Measurements from ENCODE around the gene ARMC6. TPM values are rescaled to one million over a fixed set of nuclear protein-coding genes. Genes with fewer than 3 reads are reported as not detected.
A peak's percentile ranks its signal among the peaks of the same experiment; 100 is the strongest.
"Not testable (repeated sequence)": the region's sequence is repeated elsewhere in the genome, so short reads cannot be mapped to it uniquely, and the experiment has no call there.

Gene ARMC6
- total and polyA plus RNA-seq, 2 donors (not counting 3 experiments of a cell fraction or from before 2014, with no cell fraction given) = 33.9 to 44.7 TPM

- Histone ChIP-seq H3K4me2 (ENCODE audit: insufficient read depth, low read length) (peak overlapping the region; percentile 81), H4K20me1 (replicated peaks; ENCODE audit: control insufficient read depth, extremely low read depth, insufficient read depth, low read length) (no peaks in the 10 kb centered on the region), H3K36me3 (ENCODE audit: control insufficient read depth in 2 of 2, extremely low read depth in 1 of 2, insufficient read depth in 2 of 2, low read length in 2 of 2) (no peaks in the 10 kb centered on the region), H3K4me1 (ENCODE audit: control insufficient read depth, extremely low read depth, insufficient read depth, low read length) (no peaks in the 10 kb centered on the region), H3K9ac (replicated peaks; ENCODE audit: extremely low read depth, insufficient read depth, low read length) (peak overlapping the region; percentile 17), H3K27ac (ENCODE audit: insufficient read depth, low read depth, low read length) (no peak overlapping the region), H3K79me2 (ENCODE audit: control insufficient read depth, insufficient read depth, low read length) (no peaks in the 10 kb centered on the region), H3K4me3 (replicated peaks in 1 of 3; ENCODE audit: insufficient read depth in 1 of 3, low read depth in 1 of 3, low read length in 3 of 3) (peak overlapping the region in 2 of 3 experiments; percentile 34 to 52), H3K9me1 (replicated peaks; ENCODE audit: control insufficient read depth, extremely low read depth, insufficient read depth, low read length) (no peaks in the 10 kb centered on the region), H3K27me3 (ENCODE audit: control insufficient read depth in 2 of 2, insufficient read depth in 2 of 2, low read length in 2 of 2) (no peaks in the 10 kb centered on the region), H2AFZ (ENCODE audit: low read depth, low read length) (peak overlapping the region; percentile 98), H3K9me3 (replicated peaks; ENCODE audit: control insufficient read depth, insufficient read depth, low read length) (no peaks in the 10 kb centered on the region)
- intact Hi-C loops (cut with micrococcal nuclease) (loop anchor here (5.0 kb wide), 1 partner anchor 44 kb away; the partner anchor contains the start of gene SLC25A42), dilution Hi-C loops (cut with MboI; ENCODE audit: extremely low pct_ligation_motif_present, low sequenced_read_pairs) (no loop called here)
- peak; percentile 40 for FAIRE-seq
- no peak for DNase-seq (ENCODE audit: low read depth, low spot score)
- TF ChIP-seq GATA2 (IDR thresholded peaks at IDR 0.05; ENCODE audit: insufficient read depth, insufficient read length, low read depth, low read length) (no peak), FOS (IDR thresholded peaks at IDR 0.05; ENCODE audit: borderline replicate concordance, insufficient read depth, low read length) (no peak), CTCF (IDR thresholded peaks at IDR 0.05; ENCODE audit: extremely low read depth in 1 of 2, insufficient read depth in 1 of 2, low read depth in 1 of 2, low read length in 2 of 2) (no peak), EZH2 (IDR thresholded peaks at IDR 0.05; ENCODE audit: borderline replicate concordance, low read depth, low read length, severe bottlenecking) (no peak), JUN (IDR thresholded peaks at IDR 0.05; ENCODE audit: borderline replicate concordance, insufficient read depth, insufficient read length, low read depth) (no peak), MAX (IDR thresholded peaks at IDR 0.05; ENCODE audit: insufficient read depth, insufficient read length) (no peak), MYC (IDR thresholded peaks at IDR 0.05; ENCODE audit: low read depth, low read length) (no peak), POLR2AphosphoS5 (IDR thresholded peaks at IDR 0.05; ENCODE audit: insufficient read depth, low read depth, low read length) (no peak), POLR2A (IDR thresholded peaks at IDR 0.05; ENCODE audit: low read depth, low read length) (no peak)
- BruUV-seq (replicated peaks) = no TSS peak
- POLR2A ChIA-PET = interaction anchor here (0.7 kb wide), 1 partner anchor 1173 kb away, joined by 6 read pairs; no protein-coding TSS in a partner anchor
- CTCF ChIA-PET = interaction anchor here (0.8 to 2.0 kb wide), 4 partner anchors 10 to 43 kb away, joined by 3 to 5 read pairs (median 4); no protein-coding TSS in a partner anchor
These were observed 72.7 kb downstream of the ARMC6 start for GRCh38 chr19:19106056-19106551.

- FAIRE-seq; H3K27me3 ChIP-seq (ENCODE audit: control insufficient read depth in 2 of 2, insufficient read depth in 2 of 2, low read length in 2 of 2); dilution Hi-C loops (cut with MboI; ENCODE audit: extremely low pct_ligation_motif_present, low sequenced_read_pairs); DNase-seq (ENCODE audit: low read depth, low spot score); H3K9ac ChIP-seq (replicated peaks; ENCODE audit: extremely low read depth, insufficient read depth, low read length); H4K20me1 ChIP-seq (replicated peaks; ENCODE audit: control insufficient read depth, extremely low read depth, insufficient read depth, low read length); H3K27ac ChIP-seq (ENCODE audit: insufficient read depth, low read depth, low read length); H3K36me3 ChIP-seq (ENCODE audit: control insufficient read depth in 2 of 2, extremely low read depth in 1 of 2, insufficient read depth in 2 of 2, low read length in 2 of 2); H3K79me2 ChIP-seq (ENCODE audit: control insufficient read depth, insufficient read depth, low read length); H3K9me1 ChIP-seq (replicated peaks; ENCODE audit: control insufficient read depth, extremely low read depth, insufficient read depth, low read length); H3K9me3 ChIP-seq (replicated peaks; ENCODE audit: control insufficient read depth, insufficient read depth, low read length); H2AFZ ChIP-seq (ENCODE audit: low read depth, low read length); H3K4me2 ChIP-seq (ENCODE audit: insufficient read depth, low read length); H3K4me1 ChIP-seq (ENCODE audit: control insufficient read depth, extremely low read depth, insufficient read depth, low read length); POLR2A ChIA-PET; H3K4me3 ChIP-seq (replicated peaks in 1 of 3; ENCODE audit: insufficient read depth in 1 of 3, low read depth in 1 of 3, low read length in 3 of 3); BruUV-seq (replicated peaks); CTCF ChIA-PET: not testable (repeated sequence)
- intact Hi-C loops (cut with micrococcal nuclease) = loop anchor here (5.0 kb wide), 1 partner anchor 45 kb away; the partner anchor contains the start of gene SLC25A42
These were observed 73.5 kb downstream of the ARMC6 start for GRCh38 chr19:19106938-19107337.

Data from endothelial cell of umbilical vein (primary cell).